ENCODE measurements around the gene IMMP1L. TPM values are rescaled to one million over a fixed set of nuclear protein-coding genes. Genes with fewer than 3 reads are reported as not detected.

IMMP1L gene
- total RNA-seq, 1 donor from 2014 or later, result 26.5 TPM

DNA sequence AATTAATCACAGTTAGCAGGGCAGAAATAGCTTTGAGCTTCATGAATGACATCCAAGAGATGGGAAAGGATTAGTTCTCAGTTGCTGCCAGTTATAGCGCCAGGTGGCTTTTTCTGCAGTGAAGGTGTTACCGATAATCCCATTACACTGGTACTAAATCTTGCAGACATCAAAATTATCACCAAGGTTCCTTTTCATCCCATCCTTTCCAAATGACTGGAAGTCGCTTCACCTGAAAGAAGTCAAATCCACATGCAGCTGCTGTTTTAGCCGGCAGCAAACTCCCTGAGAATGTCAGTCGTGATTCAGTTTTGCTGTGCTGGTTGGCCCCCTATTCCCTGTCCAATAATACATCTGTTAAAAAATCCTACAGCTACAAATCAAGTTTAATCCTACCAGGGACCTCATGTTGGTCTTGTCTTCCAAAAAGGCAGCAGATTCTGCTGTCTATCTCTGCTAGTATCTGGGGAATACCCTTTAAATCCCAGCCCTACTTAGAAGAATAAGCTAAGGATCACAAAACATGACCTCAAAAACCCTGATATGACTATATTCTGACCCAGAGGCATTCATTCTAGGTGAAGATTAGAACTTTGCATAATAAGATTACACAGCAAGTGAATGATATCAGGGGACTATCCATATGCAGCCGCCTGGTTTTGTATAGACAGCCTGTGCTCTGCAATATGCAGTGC is 31.7 kb downstream of the IMMP1L start:
- DNase-seq (ENCODE audit: low spot score), result no peak

DNA sequence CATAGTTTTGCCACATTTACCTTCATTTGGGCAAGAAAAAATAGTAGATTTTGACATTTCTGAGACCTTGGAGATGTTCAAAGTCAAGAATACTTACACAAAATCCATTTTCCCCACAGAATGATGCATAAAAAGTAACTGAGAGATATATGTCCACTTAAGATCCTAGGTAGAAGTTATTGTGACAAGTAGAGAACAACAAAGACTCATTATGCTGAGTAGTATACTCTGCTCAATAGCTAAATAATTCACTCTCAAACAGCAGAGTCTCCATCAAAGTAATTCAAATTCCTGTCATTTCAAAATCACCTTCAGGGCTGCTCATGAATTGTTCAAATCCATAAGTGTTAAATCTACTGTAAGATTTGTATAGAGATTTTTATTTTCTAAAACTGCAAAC is 35.3 kb downstream of the IMMP1L start:
- no peak for DNase-seq (ENCODE audit: low spot score)

DNA sequence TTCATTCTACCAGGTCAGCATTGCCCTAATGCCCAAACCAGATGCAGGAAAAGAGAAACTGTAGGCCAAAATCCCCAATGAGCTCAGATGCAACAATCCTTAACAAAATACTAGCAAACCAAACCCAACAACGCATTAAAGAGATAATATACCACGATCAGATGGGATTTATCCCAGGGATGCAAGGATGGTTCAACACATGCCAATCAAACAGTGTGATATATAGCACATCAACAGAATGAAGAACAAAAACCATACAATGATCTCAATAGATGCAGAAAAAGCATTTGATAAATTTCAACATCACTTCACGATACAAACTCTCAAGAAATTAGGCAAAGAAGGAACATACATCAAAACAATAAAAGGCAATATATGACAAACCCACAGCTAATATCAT is 45.0 kb downstream of the IMMP1L start:
- no peak for DNase-seq (ENCODE audit: low spot score)

DNA sequence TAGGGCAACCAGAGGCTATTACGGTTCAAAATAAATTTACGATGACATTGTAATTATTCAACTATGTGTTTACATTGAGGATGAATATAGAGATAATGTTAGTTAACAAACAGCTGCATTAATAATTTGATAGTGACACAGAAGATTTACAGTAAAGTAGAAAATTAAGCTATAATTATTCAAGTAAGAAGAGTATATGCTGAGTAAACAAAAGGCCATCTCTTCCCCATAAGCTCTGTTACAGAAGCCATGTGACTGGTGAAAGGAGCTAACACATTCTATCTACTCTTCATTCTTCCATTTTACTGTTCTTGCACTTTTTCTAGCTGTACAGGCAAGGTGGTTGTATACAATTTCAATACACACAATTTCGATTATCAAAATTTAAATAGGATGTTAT is 54.2 kb downstream of the IMMP1L start:
- no peak for DNase-seq (ENCODE audit: low spot score)

DNA sequence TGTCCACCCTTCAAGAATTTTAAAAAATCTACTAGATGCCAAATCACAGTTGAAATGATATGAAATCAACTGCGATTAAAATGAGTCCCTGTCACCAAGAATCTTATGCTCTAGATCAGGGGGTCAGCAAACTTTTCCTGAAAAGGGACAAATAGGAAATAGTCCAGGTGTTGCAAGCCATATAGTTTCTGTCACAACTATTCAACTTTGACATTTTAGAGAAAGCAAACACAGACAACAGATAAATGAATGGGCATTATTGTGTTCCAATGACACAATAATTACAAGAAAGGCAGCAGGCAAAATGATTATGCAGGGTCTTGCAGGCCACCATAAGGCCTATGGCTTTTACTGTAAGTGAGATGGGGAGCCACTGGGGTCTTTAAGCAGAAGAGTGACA is 58.6 kb downstream of the IMMP1L start:
- DNase-seq (ENCODE audit: low spot score), result no peak

DNA sequence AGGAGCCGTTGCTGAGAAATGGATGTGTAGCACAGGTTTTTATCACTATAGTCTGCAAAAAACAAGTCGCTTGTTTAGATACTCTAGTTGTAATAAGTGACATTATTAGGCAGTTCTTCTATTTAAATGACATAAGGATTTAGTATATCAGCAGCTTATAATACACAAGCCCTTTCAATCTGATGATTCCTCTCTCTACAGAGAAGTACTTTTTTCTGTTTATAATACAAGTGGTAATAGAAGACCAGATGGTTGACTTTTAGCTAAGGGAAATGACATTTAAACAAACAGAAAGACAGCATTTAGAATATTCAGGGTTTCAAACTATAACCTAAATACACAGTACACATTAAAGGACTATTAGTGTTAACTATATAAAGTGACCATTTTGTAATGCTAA is 60.4 kb downstream of the IMMP1L start:
- DNase-seq (ENCODE audit: low spot score), result no peak

DNA sequence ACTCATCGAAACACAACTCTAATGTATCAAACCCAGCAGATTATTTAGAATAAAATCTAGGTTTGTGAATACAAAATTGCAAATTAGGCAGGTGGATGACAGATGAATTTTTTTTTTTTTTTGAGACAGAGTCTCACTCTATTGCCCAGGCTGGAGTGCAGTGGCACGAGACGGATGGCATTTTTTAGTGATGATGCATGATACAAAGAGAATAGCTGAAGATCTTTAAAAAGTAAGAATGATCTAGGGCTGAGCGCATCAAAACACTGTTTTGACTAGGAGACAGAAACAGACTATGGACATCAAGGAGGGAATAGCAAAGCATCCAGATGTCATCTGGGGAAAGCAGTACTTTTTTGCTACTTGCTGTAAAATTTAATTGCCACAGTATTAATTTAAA is 63.8 kb downstream of the IMMP1L start:
- DNase-seq (ENCODE audit: low spot score), result no peak

DNA sequence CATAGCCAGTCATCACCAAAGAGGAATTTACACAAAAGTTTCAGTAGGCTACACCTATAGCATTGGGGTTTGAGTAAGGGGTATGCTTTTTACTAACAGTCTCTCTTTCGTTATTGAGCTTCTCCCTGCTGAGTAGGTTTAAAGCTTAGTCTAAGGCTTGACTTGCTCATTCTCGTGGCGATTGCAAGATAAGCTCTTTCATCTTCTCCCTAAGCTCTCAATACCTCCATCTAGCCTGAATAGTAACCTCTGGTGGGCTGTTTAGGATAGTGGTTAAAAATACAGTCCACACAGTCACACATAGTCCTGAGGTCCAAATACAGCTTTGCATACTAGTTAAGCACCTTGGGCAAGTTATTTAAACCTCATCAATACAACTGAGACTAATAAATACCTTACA is 65.6 kb downstream of the IMMP1L start:
- no peak for DNase-seq (ENCODE audit: low spot score)

DNA sequence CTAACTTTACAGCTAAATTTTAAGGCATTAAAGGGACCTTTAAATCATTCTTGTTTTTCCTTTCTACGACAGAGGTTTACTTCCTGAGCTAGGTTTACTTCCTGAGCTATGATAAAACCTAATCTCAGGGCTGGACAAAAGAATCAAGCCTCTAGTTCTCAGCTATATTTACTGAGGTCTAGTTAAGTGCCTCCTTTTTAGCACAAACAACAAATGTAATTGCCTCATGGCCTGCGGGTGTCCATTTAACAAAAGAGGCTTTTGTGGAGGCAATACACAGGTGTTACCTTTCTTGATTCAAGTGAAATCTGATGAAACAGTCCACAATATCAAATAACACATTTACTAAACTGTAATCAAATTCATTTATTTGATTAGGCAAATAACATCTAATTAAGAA is 67.3 kb downstream of the IMMP1L start:
- DNase-seq (ENCODE audit: low spot score), result no peak

DNA sequence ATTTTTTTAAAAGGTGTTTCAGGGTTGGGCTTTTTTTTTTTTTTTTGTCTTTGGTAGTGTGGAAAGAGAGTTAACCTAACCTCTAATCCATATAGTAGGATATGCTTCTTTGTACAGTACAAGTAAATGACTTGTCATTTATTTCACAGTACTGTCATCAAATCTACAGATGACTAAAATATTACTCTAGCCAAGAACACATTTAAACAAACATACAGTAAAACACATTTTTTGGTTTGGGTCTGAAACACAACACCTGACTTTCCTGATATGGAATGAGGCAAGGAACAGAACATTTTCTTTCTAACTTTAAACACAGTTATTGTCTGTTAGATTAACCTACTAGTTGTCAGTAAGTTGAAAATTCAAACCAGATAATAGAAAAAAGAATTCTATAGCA is 68.1 kb downstream of the IMMP1L start:
- no peak for DNase-seq (ENCODE audit: low spot score)

DNA sequence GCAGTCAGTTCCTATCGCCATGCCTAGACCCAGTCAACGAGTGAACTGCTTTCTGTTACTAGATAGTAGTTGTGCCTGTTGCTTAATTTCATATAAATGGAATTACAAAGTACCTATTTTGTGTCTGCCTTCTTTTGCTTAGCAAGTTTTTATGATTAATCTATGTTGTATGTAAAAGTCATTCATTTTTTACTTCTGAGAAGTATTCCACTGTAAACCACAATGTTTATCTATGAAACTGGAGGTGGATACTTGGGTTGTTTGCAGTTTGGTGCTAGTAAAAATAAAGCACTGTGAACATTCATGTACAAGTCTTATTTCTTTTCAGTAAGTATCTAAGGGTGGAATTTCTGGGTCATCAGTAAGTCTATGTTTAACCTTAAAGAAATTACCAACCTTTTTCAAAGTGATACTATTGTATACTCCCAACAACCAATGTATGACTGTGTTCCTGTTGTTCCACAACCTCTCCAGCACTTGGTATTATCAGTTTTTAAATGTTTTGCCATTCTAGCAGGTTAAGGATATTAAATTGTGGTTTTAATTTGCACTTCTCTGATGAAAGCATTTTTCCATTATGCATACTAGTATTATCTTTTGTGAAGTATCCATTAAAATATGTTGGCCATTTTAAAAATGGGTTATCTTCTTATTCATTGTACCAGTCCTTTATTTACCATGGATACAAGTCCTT is 71.5 kb downstream of the IMMP1L start:
- no peak for DNase-seq (ENCODE audit: low spot score)

DNA sequence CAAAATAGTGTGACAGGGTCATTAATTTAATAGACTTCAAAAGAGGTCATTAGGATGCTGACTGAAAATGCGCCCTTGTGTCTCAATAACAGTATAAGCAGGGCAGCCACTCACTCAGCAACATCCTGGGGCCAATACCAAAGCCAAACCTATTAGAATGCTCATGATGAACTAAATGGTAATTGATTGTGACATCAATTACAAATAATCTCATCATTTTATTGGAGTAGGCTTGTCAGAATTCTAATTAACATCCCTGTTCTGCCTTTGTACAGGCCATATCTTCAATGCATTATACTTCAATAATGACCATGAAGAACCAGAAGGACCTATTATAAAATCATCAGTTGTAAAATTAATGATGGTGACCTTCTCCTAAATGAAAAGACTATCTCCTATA is 75.6 kb downstream of the IMMP1L start:
- no peak for DNase-seq (ENCODE audit: low spot score)

DNA sequence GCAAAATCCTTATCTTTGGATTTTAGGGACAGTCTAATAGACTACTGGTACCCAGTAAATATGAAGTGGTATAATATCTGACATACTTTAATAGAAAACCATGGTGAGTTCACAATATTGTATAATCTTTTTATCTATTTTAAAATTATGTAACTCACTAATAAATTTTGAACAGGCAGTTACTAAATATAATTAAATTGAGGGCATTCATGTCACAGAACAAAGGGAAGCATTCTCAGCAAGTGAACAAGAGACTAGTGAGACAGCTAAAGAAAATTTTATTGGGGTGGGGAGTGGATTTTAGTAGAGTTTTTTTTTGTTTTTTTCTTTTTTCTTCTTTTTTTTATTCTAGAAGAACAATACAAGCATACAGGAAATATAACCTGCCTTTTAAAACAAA is 84.8 kb downstream of the IMMP1L start:
- no peak for DNase-seq (ENCODE audit: low spot score)

DNA sequence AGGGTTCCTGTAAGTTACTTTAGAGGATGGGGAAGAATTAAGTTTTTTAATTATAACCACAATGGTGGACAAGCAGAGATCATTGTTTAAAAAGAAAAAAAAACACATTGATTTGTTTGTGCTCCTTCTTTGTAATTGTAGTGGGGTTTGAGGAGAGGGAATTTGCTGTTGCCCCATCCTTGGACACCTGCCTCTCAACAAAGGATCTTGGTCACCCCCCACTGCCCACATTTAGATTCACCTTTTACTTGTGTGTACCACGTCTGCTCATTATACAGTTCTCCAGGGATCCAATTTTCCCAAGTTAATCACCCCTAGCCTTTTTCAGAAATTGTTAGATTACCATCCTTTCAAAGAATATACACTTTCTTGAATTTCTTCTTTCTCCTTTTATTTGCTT is 86.7 kb downstream of the IMMP1L start:
- DNase-seq (ENCODE audit: low spot score), result no peak

DNA sequence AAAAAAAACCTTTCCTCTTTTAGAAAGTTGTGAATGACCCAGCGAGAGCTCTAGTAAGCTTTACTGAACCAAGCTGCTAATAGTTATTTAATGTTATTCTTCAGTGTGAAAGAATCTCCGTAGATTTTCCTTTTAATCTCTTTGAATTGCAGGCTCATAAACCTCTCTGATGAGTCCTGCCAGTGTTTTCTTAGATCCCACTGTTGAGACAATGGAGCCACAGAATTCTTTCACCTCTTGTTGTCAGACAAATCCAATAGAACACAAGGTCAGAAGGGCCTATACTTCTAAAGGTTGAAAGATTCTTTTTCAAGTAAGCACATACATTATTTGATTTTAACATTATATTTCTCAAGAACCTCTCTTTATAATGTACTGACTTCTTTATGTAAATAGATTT is 87.6 kb downstream of the IMMP1L start:
- no peak for DNase-seq (ENCODE audit: low spot score)

DNA sequence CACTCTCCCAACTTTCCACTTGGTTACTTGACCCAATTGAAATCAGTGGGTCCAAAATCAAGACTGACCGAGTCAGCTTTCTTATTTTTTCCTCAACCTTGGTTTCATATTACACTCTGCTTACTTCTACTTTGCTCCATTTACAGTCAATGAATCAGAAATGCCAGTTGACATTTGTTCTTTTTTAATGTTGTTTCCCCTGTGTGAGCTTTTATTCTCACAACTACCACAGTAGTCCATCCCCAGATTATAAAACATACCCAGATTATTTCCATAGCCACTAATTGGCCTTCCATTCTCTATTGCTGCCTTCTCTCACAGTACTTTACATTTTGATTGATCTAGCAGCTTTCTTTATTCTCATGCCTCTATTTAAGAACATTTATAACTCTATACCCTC is 89.8 kb downstream of the IMMP1L start:
- DNase-seq (ENCODE audit: low spot score), result no peak

DNA sequence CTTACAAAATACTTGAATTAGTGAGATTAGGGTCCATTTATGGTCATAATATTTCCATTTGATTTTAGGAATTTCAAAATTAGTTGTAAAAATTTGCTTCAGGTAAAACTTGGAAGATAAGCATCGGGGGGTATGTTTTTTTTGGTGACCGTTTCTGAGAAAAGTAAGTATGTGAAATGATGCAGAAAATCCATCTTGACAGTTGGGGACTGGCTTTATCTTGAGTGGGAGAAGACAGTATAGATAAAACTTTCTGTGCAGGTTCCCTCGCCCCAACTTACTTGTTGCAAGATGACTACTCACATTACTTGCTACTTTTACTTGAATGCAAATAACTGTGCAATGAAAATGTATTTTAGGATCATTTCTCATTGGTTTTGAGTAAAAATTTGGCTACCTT is 90.3 kb downstream of the IMMP1L start:
- no peak for DNase-seq (ENCODE audit: low spot score)

DNA sequence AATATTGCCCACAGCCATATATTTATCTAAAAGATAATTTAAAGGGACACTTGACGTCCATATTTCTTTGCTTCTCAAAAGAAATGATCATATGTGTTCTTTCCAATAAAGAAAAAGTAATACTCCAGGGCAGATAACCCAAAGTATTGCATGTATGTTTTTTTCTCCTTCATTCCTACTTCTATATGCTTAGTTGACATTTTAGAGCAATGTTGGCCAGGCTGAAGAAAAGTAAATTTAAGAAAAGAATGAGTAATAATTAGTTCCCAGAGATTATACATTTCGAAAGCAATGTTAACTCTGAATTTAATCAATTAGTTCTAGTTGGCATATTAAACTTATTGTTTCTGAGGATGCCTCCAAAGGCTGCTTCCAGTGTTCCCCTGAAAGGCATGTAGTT is 91.6 kb downstream of the IMMP1L start:
- DNase-seq (ENCODE audit: low spot score), result no peak

DNA sequence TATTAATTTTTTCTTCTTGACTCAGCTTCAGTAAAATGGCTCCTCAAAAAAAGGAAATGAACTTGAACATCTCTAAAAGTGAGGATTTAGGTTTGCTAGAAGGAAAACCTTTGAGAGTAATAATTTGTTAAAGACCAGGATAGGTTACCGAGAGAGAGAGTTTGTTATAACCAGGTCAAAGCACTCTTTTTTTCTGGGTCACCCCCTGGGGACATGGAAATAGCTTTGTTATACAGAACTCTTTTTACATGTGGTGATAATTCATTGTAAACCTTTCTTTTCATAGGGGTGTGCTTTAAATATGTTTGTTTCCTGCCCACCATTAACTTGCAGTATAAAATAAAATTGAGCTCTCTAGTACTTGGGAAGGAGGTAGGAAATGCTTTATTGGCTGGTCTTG is 92.1 kb downstream of the IMMP1L start:
- no peak for DNase-seq (ENCODE audit: low spot score)

DNA sequence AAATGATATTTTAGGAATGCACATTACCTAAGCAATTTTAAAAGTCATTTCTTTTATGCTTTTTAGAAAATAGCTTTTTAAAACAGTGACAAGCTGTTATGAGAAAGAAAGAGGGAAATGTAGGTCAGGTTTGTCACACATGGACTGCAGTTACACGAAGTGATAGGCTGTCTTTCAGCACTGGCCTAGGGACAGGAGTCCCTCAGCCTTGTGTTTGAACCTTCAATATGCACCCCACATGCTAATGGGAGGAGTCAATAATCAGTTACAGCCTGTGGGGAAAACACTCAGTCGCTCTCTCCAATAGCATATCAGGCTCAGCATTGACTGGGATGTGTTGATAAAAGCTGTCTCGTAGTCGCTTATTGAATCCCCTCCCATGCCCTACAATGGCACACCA is 94.0 kb downstream of the IMMP1L start:
- no peak for DNase-seq (ENCODE audit: low spot score)

DNA sequence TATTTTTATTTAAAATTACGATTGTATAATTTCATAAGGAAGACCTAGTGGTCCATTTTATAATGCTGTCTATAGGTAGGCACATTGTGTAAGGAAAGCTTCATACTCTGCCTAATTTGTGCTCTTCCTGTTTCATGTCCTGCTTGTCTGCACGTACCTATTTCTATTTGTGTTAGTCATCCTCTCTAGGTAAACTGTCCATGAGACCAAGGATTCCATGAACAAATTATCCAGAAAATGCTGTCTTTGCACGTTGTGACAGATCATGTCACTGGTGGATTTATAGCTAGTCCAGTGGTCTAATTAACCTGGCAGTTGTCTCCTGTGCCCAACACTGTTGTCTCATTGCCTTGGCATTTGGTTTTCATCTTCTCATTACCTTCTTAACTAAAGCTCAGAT is 95.1 kb downstream of the IMMP1L start:
- DNase-seq (ENCODE audit: low spot score), result no peak

DNA sequence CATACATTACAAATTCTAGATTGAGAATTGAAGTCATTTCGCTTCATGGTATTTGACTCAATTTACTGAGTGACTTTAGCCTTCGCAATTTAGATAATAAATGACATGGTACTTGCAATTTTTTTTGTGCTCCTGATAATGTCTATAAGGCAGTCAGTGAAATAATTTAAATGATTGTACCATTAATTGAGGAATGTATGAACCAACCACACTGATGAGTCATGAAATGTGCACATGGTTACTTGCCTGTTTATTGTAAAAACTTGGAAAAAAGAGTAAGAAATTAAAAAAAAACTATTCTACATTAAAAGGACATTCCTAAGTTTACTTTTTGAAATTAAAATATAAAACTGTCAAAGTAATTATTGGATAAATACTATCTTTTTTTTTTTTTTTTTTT is 96.5 kb downstream of the IMMP1L start:
- DNase-seq (ENCODE audit: low spot score), result no peak

DNA sequence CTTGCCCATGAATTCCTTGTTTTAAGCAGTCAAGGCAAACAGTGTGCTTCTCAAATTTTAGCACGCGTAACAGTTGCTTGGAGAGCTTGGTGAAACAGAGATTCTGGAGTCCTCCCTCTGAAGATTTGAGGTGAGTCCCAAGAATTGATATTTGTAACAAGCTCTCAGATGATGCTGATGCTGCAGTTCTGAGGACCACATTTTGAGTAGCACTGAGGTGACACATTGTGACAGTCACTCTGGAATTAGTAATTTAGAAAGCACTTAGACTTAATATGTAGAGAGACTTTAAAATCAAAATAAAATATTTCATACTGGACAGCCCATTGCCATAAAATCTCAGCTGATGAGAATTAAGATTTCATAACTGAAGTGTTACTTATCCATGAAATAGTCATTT is 101.2 kb downstream of the IMMP1L start:
- no peak for DNase-seq (ENCODE audit: low spot score)

DNA sequence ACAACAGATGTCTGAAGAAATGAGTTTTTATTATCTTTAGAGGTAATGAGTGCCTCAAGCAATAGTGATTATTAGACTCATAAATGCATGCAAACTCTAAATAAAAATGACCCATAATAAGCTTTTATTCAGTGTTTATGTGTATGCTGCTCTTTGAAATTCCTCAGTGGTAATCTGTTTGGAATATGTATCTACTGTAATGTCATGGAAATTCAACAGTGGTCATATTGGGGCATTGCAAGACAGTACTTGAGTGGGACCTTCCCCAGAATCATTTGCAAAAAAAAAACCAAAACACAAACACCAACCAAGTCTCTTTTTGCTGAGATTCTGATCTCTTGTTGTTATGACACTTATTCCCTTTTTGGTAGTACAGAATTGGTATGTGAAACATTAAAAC is 104.8 kb downstream of the IMMP1L start:
- no peak for DNase-seq (ENCODE audit: low spot score)

Measured in ureter (tissue), 1 donor.